GM23248 (cell line): ENCODE measurements around the gene SYNE2.

Experiments
- EZH2 ChIP-seq: fragments of 200-600 bp; sonication (generic); IDR thresholded peaks from 2 replicates; pipeline ENCODE4 v1.6.1; 2018; ENCODE audit warnings: antibody characterized with exemption, mild to moderate bottlenecking; ENCODE audit not compliant: insufficient read depth, poor library complexity, severe bottlenecking
- EZH2phosphoT487 ChIP-seq: fragments of 200-600 bp; sonication (generic); IDR thresholded peaks from 2 replicates; pipeline ENCODE4 v1.6.1; 2018; ENCODE audit warnings: antibody characterized with exemption, moderate library complexity, mild to moderate bottlenecking, low read depth; ENCODE audit not compliant: insufficient read depth

- TF ChIP-seq EZH2 (no peak), EZH2phosphoT487 (no peak)
Observed at GRCh38 chr14:64026600-64026999, 173.8 kb downstream of the SYNE2 start.
